ENCODE data around the gene SHROOM4.

Gene SHROOM4

GRCh38 chrX:50622751-50623150, 191.2 kb downstream of the SHROOM4 start:
- no peak for DNase-seq (ENCODE audit: low read depth in 1 of 2, low spot score in 1 of 2)

- no peak for DNase-seq (ENCODE audit: low read depth in 1 of 2, low spot score in 1 of 2)
Measured at GRCh38 chrX:50618788-50619558, 195.0 kb downstream of the SHROOM4 start.

GRCh38 chrX:50617183-50617582, 196.8 kb downstream of the SHROOM4 start:
- no peak for DNase-seq (ENCODE audit: low read depth in 1 of 2, low spot score in 1 of 2)

GRCh38 chrX:50615570-50616158, 198.3 kb downstream of the SHROOM4 start:
- DNase-seq (ENCODE audit: low read depth in 1 of 2, low spot score in 1 of 2): no peak

- DNase-seq (ENCODE audit: low read depth in 1 of 2, low spot score in 1 of 2): no peak
Measured at GRCh38 chrX:50614460-50614859, 199.5 kb downstream of the SHROOM4 start.

DNA sequence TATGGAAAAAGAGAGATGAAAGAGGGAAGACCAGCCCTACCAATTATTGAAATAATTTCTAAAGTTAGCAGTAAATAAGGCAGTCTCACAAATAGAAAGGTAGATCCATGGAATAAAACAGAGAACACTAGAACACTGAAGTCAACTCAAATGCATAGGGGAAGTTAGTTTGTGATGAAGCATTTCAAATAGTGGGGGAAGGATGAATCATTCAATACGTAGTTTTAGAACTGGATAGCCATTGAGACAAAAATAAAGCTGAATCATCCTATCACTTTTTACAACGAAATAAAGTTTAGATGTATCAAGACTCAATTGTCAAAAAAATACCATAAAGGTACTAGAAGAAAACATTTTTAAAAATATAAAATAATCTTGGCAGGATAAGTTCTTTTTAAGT, 200.1 kb downstream of the SHROOM4 start:
- DNase-seq (ENCODE audit: low read depth in 1 of 2, low spot score in 1 of 2): no peak

DNA sequence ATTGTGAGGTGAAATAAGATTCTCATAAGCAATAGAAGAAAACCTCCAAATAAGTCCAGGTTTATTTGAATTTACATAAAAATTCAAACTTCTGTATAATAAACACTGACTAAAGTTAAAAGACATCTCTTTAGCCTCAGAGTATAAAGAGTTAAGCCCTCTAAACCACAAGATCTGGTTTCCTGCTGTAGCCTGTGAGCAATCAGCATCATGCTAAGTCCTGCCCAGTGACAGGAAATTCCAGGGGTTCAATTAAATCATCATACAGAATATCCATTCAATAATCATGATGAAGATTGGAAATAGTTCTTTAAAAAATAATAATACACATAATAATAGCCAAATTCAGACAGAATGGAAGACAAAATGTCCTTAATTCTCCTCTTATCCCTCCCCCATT, 204.2 kb downstream of the SHROOM4 start:
- no peak for DNase-seq (ENCODE audit: low read depth in 1 of 2, low spot score in 1 of 2)

GRCh38 chrX:50606300-50606950, 207.6 kb downstream of the SHROOM4 start:
- no peak for DNase-seq (ENCODE audit: low read depth in 1 of 2, low spot score in 1 of 2)

GRCh38 chrX:50596056-50596455, 217.9 kb downstream of the SHROOM4 start:
- no peak for DNase-seq (ENCODE audit: low read depth in 1 of 2, low spot score in 1 of 2)

GRCh38 chrX:50594788-50595187, 219.2 kb downstream of the SHROOM4 start:
- no peak for DNase-seq (ENCODE audit: low read depth in 1 of 2, low spot score in 1 of 2)

DNA sequence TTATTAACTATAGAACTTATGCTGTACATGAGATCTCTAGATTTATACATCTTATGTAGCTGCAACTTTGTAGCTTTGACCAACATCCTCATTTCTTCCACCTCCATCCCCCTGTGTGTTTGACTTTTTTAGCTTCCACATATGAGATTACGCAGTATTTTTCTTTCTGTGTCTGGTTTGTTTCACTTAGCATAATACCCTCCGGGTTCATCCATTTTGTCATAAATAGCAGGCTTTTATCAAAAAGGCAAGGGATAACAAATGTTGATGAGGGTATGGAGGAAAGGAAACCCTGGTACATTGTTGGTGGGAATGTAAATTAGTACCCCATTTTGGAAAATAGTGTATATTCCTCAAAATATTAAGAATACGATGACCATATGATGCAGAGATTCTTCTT, 227.0 kb downstream of the SHROOM4 start:
- DNase-seq (ENCODE audit: low read depth in 1 of 2, low spot score in 1 of 2): no peak

GRCh38 chrX:50586407-50586806, 227.6 kb downstream of the SHROOM4 start:
- DNase-seq (ENCODE audit: low read depth in 1 of 2, low spot score in 1 of 2): no peak

- DNase-seq (ENCODE audit: low read depth in 1 of 2, low spot score in 1 of 2): no peak
Measured at GRCh38 chrX:50581405-50581804, 232.6 kb downstream of the SHROOM4 start.

DNA sequence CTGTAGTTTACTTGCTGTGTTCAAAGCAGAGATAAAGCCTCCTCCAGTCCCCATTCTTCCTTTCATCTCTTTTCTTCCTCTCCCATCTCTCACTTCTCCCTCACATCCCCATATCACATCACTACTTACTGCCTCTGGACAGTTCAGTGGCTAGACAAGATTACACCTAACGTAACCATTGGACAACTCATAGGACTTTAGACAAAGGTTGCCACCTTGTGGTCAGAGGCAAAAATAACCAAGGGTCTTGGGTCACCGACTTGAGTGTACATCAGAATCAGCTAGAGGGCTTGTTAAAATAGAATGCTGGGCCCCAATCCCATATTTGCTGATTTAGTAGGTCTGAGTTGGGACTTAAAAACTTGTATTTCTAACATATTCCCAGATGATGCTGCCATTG, 234.0 kb downstream of the SHROOM4 start:
- DNase-seq (ENCODE audit: low read depth in 1 of 2, low spot score in 1 of 2): no peak

GRCh38 chrX:50577326-50577725, 236.7 kb downstream of the SHROOM4 start:
- no peak for DNase-seq (ENCODE audit: low read depth in 1 of 2, low spot score in 1 of 2)

- DNase-seq (ENCODE audit: low read depth in 1 of 2, low spot score in 1 of 2): no peak
Measured at GRCh38 chrX:50567636-50568035, 246.4 kb downstream of the SHROOM4 start.

DNA sequence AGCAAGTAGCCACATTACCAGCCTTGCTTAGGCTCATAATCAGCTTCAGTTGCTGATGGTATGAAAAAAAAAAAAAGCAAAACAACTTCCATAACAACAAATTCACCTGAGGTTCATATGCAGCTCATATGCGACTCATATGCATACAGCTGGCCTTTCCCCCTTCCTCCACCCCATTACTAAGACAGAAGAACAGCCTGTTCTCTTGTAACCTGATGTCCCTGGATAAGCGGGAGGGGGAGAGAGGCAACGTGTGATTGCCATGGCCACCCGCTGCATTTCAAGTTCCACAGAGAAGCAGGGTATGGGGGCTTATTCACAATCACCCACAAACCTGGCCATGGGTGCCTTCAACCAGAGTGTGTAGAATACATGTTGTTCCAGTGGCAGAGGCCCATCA, 248.3 kb downstream of the SHROOM4 start:
- no peak for DNase-seq (ENCODE audit: low read depth in 1 of 2, low spot score in 1 of 2)

Measured in activated T-helper 1 cell treated with anti-CD3 and anti-CD28 coated beads, Interleukin-2, amount 50 U/mL, for 16 hours (primary cell).